Forelimb muscle (tissue), 1 donor: ENCODE data around the gene MGAT2. TPM values are rescaled to one million over a fixed set of nuclear protein-coding genes. Genes with fewer than 3 reads are reported as not detected.
"Not testable (repeated sequence)": the region's sequence is repeated elsewhere in the genome, so short reads cannot be mapped to it uniquely, and the experiment has no call there.

Experiments
- DNase-seq: peaks from one replicate; pipeline ENCODE4 v3.0.0-alpha.2; 2013; ENCODE audit warnings: low read depth
- polyA plus RNA-seq: library from polyadenylated mRNA; unstranded; fragments of 120-200 nt; gene quantifications from one replicate; pipeline ENCODE4 v1.2.1, GENCODE V29; 2013; ENCODE audit not compliant: insufficient read length

MGAT2 gene
- polyA plus RNA-seq, result 19.9 TPM

- peak; percentile 98 for DNase-seq
Measured at GRCh38 chr14:49620182-49621113, at the start of gene MGAT2, which contains the start of gene RPL36AL. Gene MGAT2 (plus strand): TSS chr14:49620799. CDS start chr14:49621269, 470 bp downstream. Gene RPL36AL (minus strand): TSS chr14:49620626. CDS start chr14:49619104, 1,522 bp downstream.

- DNase-seq, result no peak
Measured at GRCh38 chr14:49574038-49574437, 46.6 kb upstream of the MGAT2 start.

GRCh38 chr14:49578141-49578540 is 42.5 kb upstream of the MGAT2 start:
- DNase-seq, result no peak

GRCh38 chr14:49579841-49580240 is 40.8 kb upstream of the MGAT2 start:
- no peak for DNase-seq

- DNase-seq, result no peak
Measured at GRCh38 chr14:49581209-49582112, 39.1 kb upstream of the MGAT2 start.

DNA sequence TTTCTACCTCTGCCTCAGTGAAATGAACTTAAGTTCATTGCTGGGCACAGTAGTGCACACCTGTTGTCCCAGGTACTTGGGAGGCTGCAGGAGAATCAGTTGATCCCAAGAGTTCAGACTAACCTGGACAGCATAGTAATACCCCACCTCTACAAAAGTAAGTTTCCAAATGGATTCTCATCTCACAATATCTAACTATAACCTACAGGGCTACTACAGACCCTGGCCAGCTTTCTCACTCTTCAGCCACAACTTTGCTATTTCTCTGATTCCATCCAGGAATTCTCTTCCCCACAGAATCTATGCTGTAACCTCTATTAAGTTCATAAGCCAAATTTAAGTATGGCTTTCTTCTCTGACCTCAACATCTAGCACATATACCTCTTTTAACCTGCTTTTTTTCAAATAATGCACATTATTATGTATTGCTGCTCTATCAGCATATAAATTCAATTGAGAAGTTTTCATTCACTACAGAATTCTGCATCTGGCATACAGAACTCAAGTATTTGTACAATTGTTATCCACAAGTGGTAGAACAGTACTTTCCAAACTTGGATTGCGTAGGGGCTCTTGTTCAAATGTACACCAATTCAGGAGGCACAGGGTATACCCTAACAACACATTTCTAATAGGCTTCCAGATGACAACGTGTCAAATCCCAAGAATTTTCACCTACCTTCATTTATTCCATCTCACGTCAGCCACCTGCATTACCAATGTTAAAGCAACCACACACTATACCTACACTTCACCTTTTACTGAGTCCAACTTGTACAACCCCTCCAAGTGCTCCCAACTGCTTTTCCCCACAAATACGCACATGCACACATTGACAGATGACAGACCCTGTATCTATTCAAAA is 38.3 kb upstream of the MGAT2 start:
- DNase-seq, result no peak

DNA sequence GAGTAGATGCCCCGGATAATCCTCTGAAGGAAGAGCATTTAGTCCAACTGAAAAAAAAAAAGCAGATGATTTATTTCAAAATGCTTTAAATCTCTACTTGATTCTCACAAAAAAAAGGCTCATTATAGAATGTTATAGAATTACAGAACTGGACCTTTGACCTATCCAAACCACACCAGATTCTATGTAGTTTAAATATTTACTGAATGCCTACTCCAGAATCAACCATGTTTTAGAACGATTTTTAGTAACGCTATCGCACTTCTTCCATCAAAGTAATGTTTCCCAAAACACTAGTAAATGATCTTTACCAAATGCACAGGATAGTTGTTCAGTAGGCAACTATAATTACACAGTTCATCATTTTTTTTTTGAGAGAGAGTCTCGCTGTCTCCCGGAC is 37.0 kb upstream of the MGAT2 start:
- no peak for DNase-seq

DNA sequence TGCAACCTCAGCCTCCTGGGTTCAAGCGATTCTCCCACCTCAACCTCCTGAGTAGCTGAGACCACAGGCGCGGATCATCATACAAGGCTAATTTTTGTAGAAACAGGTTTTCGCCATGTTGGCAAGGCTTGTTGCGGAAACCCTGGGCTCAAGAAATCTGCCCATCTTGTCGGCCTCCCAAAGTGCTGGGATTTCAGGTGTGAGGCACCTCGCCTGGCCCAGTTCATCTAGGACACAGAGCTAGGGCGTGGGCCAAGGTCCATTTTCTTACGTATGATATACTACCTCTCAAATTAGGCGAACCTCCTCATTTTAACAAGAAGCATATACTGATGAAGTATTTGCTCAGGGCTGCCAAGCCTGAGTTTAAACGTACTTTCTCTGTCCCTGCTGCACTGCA is 36.5 kb upstream of the MGAT2 start:
- no peak for DNase-seq

GRCh38 chr14:49584981-49585640 is 35.5 kb upstream of the MGAT2 start:
- not testable (repeated sequence) for DNase-seq

- DNase-seq, result peak; percentile 99
Measured at GRCh38 chr14:49585803-49586672, 34.6 kb upstream of the MGAT2 start, which contains the start of gene RPS29. Gene RPS29 (minus strand): TSS chr14:49586380. CDS start chr14:49586346, 34 bp downstream.

DNA sequence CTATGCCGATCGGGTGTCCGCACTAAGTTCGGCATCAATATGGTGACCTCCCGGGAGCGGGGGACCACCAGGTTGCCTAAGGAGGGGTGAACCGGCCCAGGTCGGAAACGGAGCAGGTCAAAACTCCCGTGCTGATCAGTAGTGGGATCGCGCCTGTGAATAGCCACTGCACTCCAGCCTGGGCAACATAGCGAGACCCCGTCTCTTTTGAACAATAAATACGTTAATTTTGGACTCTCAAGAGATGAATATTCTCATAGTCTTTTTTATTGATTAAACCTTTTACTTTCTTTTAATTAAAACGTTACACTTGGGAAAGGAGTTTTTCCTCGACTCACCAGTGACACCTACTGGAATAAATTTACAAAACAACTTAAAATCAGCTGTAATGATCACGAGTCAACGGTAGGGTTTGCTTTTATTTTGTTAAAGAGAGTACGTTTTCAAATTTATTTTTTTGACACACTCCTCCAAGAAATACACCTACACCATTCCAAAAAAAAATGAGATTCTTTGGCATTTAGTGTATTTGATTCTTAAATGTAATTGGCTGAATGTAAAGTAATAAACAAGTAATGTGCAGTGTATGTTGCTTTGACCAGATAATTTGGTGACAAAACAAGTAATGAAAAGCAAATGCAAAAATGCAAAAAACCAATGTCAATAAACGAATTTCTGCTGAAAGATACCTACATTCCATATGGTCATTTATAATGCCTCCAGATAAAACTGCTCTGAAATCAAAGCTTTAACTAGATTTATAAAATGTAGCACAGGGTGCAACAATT is 33.7 kb upstream of the MGAT2 start:
- DNase-seq, result peak; percentile 47

GRCh38 chr14:49589387-49589786 is 31.2 kb upstream of the MGAT2 start:
- no peak for DNase-seq

DNA sequence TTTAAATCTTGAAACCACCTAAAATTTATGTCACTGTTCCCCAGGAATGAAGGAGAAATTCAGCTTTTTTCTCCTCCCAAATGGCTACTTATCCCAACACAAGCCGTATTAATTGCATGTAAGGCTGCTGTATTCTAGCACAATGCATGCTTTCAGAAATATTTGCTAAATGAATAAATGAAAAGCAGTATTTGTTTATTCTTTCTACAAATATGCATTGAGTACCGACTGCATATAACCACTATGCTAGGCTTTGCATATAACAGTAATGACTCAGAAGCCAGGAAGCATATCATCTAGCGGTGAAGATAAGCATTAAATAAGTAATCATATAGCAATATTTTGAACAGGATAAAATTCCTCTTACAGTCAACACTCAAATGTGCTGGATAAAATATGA is 27.6 kb upstream of the MGAT2 start:
- DNase-seq, result no peak

DNA sequence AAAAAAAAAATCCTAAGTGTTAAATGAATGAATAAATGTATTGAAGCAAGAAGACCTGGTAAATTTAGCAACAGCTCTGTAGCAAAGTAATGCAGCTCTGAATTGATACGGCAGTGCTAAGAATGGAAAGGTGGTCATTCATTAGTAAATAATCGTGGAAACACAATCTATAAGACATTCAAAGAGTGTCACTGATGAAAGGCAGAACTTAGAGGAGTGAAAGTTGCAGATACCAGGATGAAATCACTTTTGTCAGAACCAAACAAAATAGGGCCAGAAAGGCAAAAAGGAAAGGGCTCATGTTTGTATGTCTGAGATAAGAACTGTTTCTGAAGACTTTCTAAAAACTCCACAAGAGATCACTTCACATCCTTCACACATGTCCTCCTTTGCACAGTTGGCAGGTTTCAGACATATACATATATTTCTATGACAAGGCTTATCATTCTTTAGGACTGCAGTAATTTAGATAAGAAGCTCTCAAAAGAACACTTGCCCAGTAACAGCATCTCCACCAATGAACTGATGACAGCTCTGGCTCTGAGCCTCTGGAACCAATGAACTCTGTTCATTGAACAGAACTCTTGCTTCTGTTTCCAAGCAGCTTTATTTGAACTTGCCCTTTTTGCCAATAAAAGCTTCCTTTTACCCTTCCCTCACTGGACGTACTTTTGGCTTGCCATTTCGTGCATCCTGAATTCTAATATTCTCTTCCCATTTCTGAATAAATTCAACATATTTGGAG is 26.1 kb upstream of the MGAT2 start:
- peak; percentile 20 for DNase-seq

DNA sequence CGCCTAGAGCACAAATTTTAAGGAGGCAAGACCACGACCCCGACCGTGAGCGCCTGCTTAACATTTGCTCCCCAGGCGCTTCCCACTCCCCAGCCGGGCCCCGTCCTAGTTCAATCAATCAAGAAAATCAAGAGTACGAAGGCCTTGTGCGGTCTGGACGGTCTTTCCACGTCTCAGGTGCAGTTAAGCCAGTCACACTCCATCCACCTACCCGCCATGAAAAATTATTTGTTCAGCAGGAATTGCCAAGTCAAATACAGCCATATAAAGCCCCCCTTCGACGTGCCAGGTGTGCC is 22.5 kb upstream of the MGAT2 start:
- no peak for DNase-seq

GRCh38 chr14:49598485-49599300 is 21.9 kb upstream of the MGAT2 start, which contains the start of gene LRR1:
Gene LRR1 (plus strand): TSS chr14:49598940. CDS start chr14:49599021, 81 bp downstream.
- peak; percentile 40 for DNase-seq

- no peak for DNase-seq
Measured at GRCh38 chr14:49607583-49607982, 13.0 kb upstream of the MGAT2 start.
